ENCODE data around the gene MTX2.
"Not testable (repeated sequence)": the region's sequence is repeated elsewhere in the genome, so short reads cannot be mapped to it uniquely, and the experiment has no call there.

The MTX2 gene

GRCh38 chr2:176293334-176293733 is 24.1 kb downstream of the MTX2 start:
- H3K4me3 ChIP-seq (ENCODE audit: insufficient read depth, low read length, poor library complexity, severe bottlenecking) = no peak overlapping the region
- no peak overlapping the region for H2AFZ ChIP-seq (ENCODE audit: low read depth, low read length, severe bottlenecking)
- H3K9me2 ChIP-seq (replicated peaks; ENCODE audit: insufficient read depth, low read length) = no peaks in the 10 kb centered on the region
- no peak overlapping the region for H3K27ac ChIP-seq (ENCODE audit: low read depth, low read length)
- no peaks in the 10 kb centered on the region for H3K9me3 ChIP-seq (ENCODE audit: insufficient read depth, low read length)
- no peak for TF ChIP-seq CTCF (IDR thresholded peaks at IDR 0.05; ENCODE audit: insufficient read depth, low read length, poor library complexity, severe bottlenecking)
- no peaks in the 10 kb centered on the region for H3K27me3 ChIP-seq (ENCODE audit: low read length)
- no peak overlapping the region for H3K4me2 ChIP-seq (ENCODE audit: low read depth, low read length, poor library complexity, severe bottlenecking)
- H3K9ac ChIP-seq (ENCODE audit: low read length) = no peak overlapping the region
- H3K36me3 ChIP-seq (ENCODE audit: low read length) = no peaks in the 10 kb centered on the region
- 0 out of 2 replicates have a peak, but pooled peaks cover 14% of the 10 kb centered on the region for H4K20me1 ChIP-seq (ENCODE audit: low read depth, low read length)
- H3K79me2 ChIP-seq (ENCODE audit: insufficient read depth, low read length) = peaks cover 36% of the 10 kb centered on the region; the same call in 1 of the 2 replicates
- no peaks in the 10 kb centered on the region for H3F3A ChIP-seq (ENCODE audit: insufficient read depth)

DNA sequence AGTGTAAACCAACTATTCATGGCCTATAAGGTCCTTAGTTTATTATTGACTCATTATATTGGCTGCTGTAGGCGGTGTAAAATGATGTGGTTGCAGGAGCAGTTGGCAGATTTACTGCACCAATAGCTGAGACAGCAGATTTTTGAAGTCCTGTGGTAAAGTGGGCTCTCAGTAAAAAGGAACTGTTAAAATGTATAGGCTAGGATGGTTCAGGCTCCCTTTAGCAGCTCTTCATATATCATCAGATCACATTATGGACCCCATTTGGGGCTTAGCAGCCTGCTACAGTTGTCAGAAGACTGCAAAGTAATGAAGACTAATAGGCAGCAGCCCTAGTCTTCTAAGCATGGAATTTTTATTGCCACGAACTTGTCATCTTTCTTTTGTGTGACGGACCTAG is 27.8 kb downstream of the MTX2 start:
- no peaks in the 10 kb centered on the region for H3F3A ChIP-seq (ENCODE audit: insufficient read depth)
- no peak overlapping the region for H3K4me2 ChIP-seq (ENCODE audit: low read depth, low read length, poor library complexity, severe bottlenecking)
- no peaks in the 10 kb centered on the region for H3K9me2 ChIP-seq (replicated peaks; ENCODE audit: insufficient read depth, low read length)
- H3K9ac ChIP-seq (ENCODE audit: low read length) = no peak overlapping the region
- H3K36me3 ChIP-seq (ENCODE audit: low read length) = no peaks in the 10 kb centered on the region
- H3K27me3 ChIP-seq (ENCODE audit: low read length) = no peaks in the 10 kb centered on the region
- no peak for TF ChIP-seq EZH2phosphoT487 (conservative IDR thresholded peaks at IDR 0.05; ENCODE audit: low read length)
- no peak for TF ChIP-seq CTCF (IDR thresholded peaks at IDR 0.05; ENCODE audit: insufficient read depth, low read length, poor library complexity, severe bottlenecking)
- no peak overlapping the region for H2AFZ ChIP-seq (ENCODE audit: low read depth, low read length, severe bottlenecking)
- no peak overlapping the region for H3K27ac ChIP-seq (ENCODE audit: low read depth, low read length)
- no peak overlapping the region for H3K4me3 ChIP-seq (ENCODE audit: insufficient read depth, low read length, poor library complexity, severe bottlenecking)
- no peaks in the 10 kb centered on the region for H3K9me3 ChIP-seq (ENCODE audit: insufficient read depth, low read length)
- no peaks in the 10 kb centered on the region for H4K20me1 ChIP-seq (ENCODE audit: low read depth, low read length)
- peaks cover 5% of the 10 kb centered on the region; the same call in 1 of the 2 replicates for H3K79me2 ChIP-seq (ENCODE audit: insufficient read depth, low read length)

- H3F3A ChIP-seq (ENCODE audit: insufficient read depth) = no peaks in the 10 kb centered on the region
- no peaks in the 10 kb centered on the region for H3K27me3 ChIP-seq (ENCODE audit: low read length)
- peaks cover 5% of the 10 kb centered on the region; the same call in 1 of the 2 replicates for H3K79me2 ChIP-seq (ENCODE audit: insufficient read depth, low read length)
- no peaks in the 10 kb centered on the region for H3K9me2 ChIP-seq (replicated peaks; ENCODE audit: insufficient read depth, low read length)
- H3K36me3 ChIP-seq (ENCODE audit: low read length) = no peaks in the 10 kb centered on the region
- no peak overlapping the region for H3K27ac ChIP-seq (ENCODE audit: low read depth, low read length)
- TF ChIP-seq EZH2phosphoT487 (conservative IDR thresholded peaks at IDR 0.05; ENCODE audit: low read length) (no peak), CTCF (IDR thresholded peaks at IDR 0.05; ENCODE audit: insufficient read depth, low read length, poor library complexity, severe bottlenecking) (no peak)
- no peaks in the 10 kb centered on the region for H3K9me3 ChIP-seq (ENCODE audit: insufficient read depth, low read length)
- H2AFZ ChIP-seq (ENCODE audit: low read depth, low read length, severe bottlenecking) = no peak overlapping the region
- H3K4me2 ChIP-seq (ENCODE audit: low read depth, low read length, poor library complexity, severe bottlenecking) = no peak overlapping the region
- H4K20me1 ChIP-seq (ENCODE audit: low read depth, low read length) = no peaks in the 10 kb centered on the region
- no peak overlapping the region for H3K9ac ChIP-seq (ENCODE audit: low read length)
- no peak overlapping the region for H3K4me3 ChIP-seq (ENCODE audit: insufficient read depth, low read length, poor library complexity, severe bottlenecking)
Observed at GRCh38 chr2:176297737-176298136, 28.5 kb downstream of the MTX2 start.

- not testable (repeated sequence) for H4K20me1 ChIP-seq (ENCODE audit: low read depth, low read length); H3K9ac ChIP-seq (ENCODE audit: low read length); H3F3A ChIP-seq (ENCODE audit: insufficient read depth); H3K9me2 ChIP-seq (replicated peaks; ENCODE audit: insufficient read depth, low read length); H3K27ac ChIP-seq (ENCODE audit: low read depth, low read length); H3K4me3 ChIP-seq (ENCODE audit: insufficient read depth, low read length, poor library complexity, severe bottlenecking); H3K9me3 ChIP-seq (ENCODE audit: insufficient read depth, low read length); H3K27me3 ChIP-seq (ENCODE audit: low read length); H3K36me3 ChIP-seq (ENCODE audit: low read length); H3K79me2 ChIP-seq (ENCODE audit: insufficient read depth, low read length); H2AFZ ChIP-seq (ENCODE audit: low read depth, low read length, severe bottlenecking); H3K4me2 ChIP-seq (ENCODE audit: low read depth, low read length, poor library complexity, severe bottlenecking)
Observed at GRCh38 chr2:176306020-176306419, 36.8 kb downstream of the MTX2 start.
